ENCODE measurements around the gene DHRSX. TPM values are rescaled to one million over a fixed set of nuclear protein-coding genes. Genes with fewer than 3 reads are reported as not detected.

Gene DHRSX
- total and polyA plus RNA-seq, 2 of the 8 experiments (the other 6 are each of a cell fraction or from before 2014, with no cell fraction given): 35.1 to 43.4 TPM

DNA sequence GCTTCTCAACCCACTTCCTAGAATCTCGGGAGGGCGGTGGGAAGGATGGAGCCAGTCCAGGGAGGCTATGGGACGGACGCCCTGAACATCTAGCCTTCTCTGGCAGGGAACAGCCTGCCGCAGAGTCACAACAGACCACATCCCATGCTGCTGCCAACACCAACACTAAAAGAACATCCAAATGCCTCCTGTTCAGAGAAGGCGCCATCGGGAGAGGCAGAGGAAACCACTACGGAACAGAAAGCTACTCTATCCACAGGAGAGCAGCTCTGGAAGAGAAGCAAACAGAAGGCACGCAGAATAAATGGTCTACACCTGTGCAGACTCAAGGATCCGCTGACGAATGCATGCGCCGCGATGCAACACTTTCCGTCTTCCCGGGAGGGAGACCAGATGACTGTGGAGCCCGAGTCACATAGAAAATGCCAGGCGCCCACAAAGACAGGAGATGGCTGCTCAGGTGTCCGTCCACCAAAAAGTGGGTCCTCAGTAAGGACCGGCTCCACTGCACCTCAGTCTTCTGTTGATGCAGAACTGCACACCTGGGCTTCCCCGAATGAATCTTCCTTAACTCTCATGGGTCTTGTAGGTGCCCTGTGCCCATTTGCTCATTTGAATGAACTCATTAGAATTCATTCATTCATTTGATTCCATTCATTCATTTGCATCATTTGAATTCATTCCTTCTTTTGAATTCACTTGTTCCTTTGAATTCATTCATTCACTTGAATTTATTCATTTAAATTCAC, 217.5 kb downstream of the DHRSX start (continued):
- no peak for TF ChIP-seq YY1 (IDR thresholded peaks at IDR 0.05; ENCODE audit: low read depth, low read length)
- TF ChIP-seq ASH2L (IDR thresholded peaks at IDR 0.05; ENCODE audit: low read length): no peak
- TF ChIP-seq RAD21 (IDR thresholded peaks at IDR 0.05 in 1 of 2, conservative IDR thresholded peaks at IDR 0.05 in 1 of 2; ENCODE audit: low read depth in 2 of 2, low read length in 2 of 2): no peak
- no peak for TF ChIP-seq TBP (IDR thresholded peaks at IDR 0.05; ENCODE audit: low read depth, low read length)
- no peak for TF ChIP-seq SP1 (IDR thresholded peaks at IDR 0.05; ENCODE audit: low read depth, low read length)
